T-helper 9 cell (primary cell): ENCODE data around the gene SLC7A14.

Experiments used
- DNase-seq: peaks from one replicate; pipeline ENCODE4 v3.0.0-alpha.2; 2020
- total RNA-seq, 2 donors: gene quantifications; one replicate each; lab custom pipeline; 2026; lab: John Stamatoyannopoulos, UW

The SLC7A14 gene
- total RNA-seq: 0 reads per million in 2 donors

GRCh38 chr3:170585937-170586310, at the start of gene SLC7A14:
Gene SLC7A14 (minus strand): TSS chr3:170586075. CDS start chr3:170526936, 59,139 bp downstream.
- no peak for DNase-seq

- DNase-seq: no peak
Measured at GRCh38 chr3:170635385-170635735, 49.5 kb upstream of the SLC7A14 start.

DNA sequence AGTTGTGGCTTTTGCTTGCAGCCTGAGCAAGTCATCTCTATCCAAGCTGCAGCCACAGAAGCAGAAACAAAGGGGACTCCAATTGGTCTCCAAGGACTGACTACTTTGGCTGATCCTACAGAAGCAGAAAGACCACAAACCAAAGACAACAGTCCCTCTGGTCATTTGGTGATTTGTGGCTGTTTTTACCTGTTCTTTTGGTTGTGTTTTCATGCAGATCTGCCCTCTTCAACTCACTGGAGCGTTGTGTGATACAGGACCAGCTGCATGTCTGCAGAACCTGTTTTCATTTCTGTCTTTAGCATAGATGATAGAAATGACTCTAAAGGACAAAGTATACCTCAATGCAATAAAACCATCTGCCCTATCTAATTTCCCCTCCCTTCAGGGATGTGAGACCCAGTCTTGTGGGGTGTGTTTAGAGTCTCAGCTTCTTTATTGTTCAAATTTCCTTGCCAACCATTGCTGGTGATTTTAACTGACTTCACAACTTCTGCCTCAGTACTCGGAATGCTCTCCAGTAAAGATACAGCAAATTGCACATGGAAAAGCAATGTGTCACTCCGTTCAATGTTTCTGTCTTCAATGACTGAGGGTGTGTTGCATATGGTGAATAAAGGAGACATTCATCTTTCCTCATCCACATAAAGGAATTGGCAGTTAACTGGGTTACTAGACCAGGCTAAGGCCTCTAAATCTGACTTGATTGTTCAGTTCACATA, 48.9 kb upstream of the SLC7A14 start:
- no peak for DNase-seq

DNA sequence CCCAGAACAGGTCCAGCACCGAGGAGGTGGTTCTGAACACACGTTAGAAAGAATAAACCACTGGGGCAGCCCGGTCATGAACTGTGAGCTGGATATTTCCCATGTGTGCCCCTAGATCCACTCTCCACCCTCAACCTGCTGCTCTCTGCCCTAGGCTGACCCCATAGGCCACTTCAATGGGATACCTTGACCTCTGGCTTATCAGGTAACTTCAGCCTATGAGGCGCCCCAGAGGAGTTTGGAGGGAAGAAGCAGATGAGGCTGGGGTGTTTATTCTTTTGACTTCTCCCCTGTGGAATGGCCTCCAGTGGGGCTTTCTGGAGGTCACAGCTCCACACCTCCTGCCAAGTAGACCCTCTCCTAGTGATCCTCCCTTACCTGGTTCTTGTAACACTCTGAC, 47.7 kb upstream of the SLC7A14 start:
- DNase-seq: no peak

- no peak for DNase-seq
Measured at GRCh38 chr3:170632780-170633179, 46.9 kb upstream of the SLC7A14 start.

DNA sequence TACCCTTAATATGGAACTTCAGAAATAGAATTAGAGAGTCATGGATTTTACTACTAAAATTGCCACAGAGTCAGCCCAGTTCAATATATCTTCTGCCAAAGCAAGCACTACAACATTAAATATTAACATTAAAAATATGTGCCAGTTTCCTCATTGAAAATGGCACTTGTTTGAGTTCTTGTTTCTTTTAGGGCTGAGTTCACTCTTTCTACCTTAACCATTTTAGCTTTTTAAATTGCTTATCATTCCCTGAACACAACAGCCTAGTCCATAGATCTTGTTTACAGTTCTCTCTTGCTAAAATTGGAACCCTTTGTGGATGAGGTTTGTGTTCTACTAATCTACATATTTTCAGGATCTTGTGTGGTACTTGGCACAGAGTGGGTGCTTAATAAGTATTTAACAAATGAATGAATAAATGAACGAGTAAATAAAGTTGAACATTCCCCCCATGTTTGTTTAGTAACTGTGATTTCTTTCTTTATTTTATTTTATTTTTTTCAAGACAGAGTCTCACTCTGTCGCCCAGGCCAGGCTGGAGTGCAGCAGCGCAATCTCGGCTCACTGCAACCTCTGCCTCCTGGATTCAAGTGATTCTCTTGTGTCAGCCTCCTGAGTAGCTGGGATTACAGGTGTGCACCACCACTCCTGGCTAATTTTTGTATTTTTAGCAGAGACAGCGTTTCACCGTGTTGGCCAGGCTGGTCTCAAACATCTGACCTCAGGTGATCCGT, 46.0 kb upstream of the SLC7A14 start:
- DNase-seq: no peak

GRCh38 chr3:170623524-170623923, 37.6 kb upstream of the SLC7A14 start:
- DNase-seq: no peak

DNA sequence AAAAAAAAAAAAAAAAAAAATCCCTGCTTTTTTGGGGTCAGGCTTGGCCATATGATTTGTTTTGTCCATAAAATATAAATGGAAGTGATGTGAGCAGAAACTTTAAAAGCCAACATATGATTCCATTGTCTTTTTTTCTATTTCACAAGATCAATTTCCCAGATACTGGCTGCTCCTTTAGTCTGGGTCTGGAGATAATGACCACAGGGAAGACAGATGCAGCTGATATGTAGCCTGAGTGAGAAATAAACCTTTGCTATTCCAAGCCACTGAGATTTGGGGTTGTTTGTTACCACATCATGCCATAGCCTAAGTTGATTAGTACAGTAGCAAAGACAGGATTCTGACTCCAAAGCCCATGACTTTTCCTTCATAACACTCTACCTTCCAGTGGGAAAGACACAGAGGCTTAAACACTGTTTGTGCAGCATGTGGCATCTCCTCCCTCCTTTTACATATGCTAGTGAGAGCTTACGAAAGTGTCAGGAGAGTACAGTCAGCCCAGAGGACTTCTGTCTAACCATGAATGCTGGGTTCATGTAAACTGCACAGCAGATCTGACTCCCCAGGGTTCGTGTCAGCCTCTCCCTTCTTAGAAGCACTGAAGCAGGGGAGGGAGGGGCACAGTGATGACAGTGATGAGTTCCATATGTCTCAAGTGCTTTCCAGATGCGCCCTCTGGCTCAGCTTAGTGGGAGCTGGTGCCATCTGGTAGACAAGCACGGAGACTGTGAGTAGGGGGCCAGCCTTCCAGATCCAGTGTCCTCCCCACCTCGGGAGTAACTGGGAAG, 36.7 kb upstream of the SLC7A14 start:
- no peak for DNase-seq

DNA sequence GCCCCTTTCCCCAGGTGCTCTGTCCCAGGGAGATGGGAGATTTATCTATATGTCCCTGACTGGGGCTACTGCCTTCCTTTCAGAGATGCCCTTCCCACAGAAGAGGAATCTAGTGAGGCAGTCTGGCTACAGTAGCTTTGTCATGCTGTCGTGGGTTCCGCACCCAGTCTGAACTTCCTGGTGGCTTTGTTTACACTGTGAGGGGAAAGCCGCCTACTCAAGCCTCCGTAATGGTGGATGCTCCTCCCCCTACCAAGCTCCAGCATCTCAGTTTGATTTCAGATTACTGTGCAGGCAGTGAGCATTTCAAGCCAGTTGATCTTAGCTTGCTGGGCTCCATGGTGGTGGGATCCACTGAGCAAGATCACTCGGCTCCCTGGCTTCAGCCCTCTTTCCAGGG, 35.4 kb upstream of the SLC7A14 start:
- DNase-seq: no peak

DNA sequence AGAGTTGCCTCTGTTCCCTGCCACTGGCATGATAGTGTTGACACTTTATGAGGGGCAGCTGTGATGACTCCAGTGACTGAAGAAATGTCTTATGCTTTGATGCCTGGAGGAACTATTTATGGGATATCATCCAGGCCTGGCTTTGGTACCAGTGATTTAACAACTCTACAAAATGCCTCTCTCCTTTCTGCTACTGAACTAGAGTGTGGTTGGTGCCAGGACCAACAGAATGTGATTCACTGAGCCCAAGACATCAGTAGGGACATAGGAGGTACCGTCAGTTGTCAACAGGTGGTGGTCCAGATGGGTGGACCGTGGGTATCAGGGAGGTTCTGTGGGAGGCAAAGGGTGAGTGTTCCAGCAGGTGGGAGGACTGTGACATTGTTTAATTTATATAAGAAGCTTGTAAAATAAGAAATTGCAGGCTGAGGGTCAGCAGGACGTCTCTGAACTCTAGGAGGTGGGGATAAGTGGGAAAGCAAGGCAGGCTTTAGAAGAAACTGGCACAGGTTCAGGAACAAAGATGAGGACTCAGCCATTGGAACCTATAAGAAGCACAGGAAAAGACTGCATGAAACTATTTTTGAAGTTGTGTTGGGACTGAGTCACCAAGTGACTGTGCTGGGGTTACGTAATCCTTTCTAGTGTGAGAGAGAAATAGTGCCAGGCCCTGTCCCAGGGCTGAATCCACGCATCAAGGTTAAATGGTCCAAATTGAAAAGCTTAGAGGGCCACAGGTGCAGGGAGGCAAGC, 28.5 kb upstream of the SLC7A14 start:
- no peak for DNase-seq

DNA sequence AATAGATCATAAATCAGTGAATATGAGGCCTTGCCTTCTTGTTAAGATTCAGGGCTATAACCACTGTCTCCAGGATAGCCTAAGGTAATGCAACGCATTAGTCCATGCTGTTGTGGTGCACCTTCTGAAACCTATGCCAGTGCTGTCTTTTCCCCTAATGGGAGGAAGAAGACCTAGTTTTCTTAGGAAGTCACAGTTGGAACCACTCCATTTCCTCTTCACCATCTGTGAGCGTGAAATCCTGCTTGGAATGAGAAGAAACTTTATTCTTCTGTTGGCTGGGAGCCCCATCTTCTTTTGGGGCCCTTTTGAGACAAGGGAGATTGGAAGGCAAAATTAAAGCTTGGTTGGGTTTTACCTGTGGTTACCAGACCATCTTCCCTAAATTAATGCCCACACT, 25.9 kb upstream of the SLC7A14 start:
- DNase-seq: no peak

DNA sequence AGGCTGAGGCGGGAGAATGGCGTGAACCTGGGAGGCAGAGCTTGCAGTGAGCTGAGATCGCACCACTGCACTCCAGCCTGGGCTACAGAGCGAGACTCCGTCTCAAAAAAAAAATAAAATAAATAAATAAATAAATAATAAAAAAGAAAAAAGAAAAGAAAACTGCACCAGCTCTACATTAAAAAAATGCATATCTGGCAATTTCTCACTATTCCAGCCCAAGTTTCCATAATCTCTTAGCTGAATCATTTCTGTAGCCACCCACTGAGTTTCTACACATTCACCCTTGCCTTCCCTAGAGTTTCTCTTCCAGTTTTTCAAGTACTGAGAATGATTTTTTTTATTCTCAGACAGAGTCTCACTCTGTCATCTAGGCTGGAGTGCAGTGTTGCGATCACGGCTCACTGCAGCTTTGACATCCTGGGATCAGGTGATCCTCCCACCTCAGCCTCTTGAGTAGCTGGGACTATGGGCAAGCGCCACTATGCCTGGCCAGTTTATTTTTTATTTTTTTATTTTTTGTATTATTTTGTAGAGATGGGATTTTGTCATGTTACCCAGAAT, 24.5 kb upstream of the SLC7A14 start:
- DNase-seq: no peak

DNA sequence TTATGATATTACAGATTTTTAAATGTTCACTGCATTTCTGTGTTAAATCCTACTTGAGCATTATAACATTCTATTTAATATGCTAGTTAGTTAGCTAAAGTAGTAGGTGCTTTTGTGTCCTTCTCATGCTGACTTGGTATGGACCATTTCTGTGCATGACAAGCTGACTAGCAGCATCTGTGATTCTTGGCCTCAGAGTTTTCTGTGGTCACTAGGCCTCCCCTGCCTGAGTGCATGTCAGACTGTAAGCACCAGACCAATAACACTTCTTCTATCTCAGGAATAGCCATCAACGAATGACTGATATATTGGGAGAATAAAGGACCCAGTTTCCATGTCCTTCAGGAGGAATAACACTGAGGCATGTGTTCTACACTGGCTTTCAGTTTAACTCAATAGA, 22.6 kb upstream of the SLC7A14 start:
- no peak for DNase-seq

DNA sequence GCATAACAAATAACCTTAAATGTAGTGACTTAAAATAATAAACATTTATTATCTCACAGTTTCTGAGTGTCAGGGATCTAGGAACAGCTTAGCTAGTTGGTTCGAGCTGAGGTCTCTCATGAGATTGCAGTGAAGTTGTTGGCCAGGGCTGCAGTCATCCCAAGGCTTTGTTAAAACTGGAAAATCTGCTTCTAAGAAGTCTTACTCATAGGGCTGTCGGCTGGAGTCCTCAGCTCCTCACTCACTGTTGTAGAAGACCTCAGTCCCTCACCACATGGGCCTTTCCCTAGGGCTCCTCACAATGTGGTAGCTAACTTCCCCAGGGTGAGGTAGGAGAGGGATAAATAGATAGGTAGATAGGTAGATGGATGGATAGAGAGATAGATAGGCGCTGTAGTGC, 20.8 kb upstream of the SLC7A14 start:
- DNase-seq: no peak

DNA sequence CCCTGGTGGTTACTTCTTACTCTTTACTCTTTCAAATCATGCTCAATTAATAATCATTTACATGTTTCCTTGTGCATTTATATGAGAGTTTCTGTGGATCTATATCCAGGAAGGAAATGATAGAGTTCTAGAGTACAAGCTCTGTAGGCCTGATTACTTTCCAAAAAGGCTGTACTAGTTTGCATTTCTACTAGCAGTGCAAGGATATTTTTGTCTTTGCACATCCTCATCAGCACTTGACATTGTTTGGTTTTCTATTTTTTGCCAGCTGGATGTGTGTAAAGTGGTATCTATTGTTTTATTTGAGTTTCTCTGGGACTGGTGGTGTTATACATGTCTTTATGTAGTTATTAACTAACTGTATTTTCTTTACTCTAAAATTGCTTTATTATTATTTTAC, 19.6 kb upstream of the SLC7A14 start:
- no peak for DNase-seq

DNA sequence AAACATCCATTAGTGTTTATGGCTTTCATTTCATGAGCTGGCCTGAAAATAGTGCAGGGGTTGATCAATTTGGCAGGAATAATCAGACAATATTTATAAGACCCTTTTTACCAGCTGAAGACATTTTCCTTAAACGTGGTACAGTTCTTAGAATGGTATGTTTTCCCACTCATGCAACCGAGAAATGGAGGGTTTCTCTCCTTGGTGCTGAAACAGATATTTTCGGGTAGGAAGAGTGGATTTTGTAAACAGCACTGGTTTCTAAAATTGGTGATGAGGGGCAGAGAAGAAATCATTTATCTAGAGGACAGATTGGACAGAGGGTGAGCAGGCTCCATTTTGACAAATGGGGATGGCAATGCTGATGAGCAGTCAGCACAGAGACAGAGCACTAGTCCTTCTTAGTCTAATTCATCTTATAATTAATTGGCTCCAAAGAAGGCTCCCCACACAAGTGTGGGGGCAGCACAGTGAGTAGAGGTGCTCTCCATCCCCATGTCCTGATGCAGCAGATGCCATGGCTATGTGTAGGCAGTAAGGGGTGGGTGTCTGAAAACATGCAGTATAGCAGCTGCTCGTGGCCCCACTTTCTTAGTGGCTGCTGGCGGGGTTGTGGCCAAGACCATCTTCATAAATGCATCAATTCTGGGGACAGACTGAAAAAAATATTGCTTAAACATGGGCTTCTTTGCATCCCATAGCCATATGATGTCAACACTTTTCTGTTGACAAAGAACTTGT, 18.1 kb upstream of the SLC7A14 start:
- DNase-seq: no peak

GRCh38 chr3:170602556-170602955, 16.7 kb upstream of the SLC7A14 start:
- DNase-seq: no peak

DNA sequence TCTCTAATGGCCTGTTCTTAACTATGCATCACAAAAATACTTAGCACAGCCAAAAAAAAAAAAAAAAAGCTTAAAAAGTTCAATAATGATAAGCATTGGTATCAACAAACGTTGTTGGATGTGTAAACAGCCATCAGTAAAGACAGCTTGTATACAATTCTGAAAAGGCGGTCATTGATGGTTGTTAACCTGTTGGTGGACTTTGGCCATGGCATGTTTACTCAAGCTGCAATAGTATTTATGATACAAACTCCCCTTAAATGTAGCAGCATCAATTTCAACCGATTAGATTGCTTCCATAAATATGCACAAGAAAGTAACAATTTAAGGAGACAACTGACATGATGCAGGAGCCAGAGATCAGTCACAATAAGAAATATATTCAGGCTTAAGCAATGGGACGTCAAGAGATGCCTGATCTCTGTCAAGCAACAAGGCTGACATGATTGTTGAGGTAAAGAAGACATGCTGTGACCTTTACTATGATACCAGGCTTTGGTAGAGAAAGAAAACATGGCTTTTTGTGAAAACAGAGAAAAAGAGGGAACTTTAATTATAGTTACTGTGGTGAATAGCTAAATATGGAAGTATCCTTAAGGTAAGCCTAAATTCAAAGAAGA, 14.2 kb upstream of the SLC7A14 start:
- no peak for DNase-seq

GRCh38 chr3:170599091-170599490, 13.2 kb upstream of the SLC7A14 start:
- DNase-seq: no peak

- DNase-seq: no peak
Measured at GRCh38 chr3:170598091-170598502, 12.2 kb upstream of the SLC7A14 start.

GRCh38 chr3:170594528-170594927, 8.7 kb upstream of the SLC7A14 start:
- no peak for DNase-seq
